Endothelial cell of hepatic sinusoid (primary cell): ENCODE results near the gene RRP1.

Experiments
- in situ Hi-C: cut with HindIII; loops from 2 replicates; pipeline ENCODE4 v1.10.0; 2017; ENCODE audit warnings: low sequenced_read_pairs

The RRP1 gene

GRCh38 chr21:43832158-43832550 is 42.8 kb downstream of the RRP1 start:
- in situ Hi-C loops: no loop called here

DNA sequence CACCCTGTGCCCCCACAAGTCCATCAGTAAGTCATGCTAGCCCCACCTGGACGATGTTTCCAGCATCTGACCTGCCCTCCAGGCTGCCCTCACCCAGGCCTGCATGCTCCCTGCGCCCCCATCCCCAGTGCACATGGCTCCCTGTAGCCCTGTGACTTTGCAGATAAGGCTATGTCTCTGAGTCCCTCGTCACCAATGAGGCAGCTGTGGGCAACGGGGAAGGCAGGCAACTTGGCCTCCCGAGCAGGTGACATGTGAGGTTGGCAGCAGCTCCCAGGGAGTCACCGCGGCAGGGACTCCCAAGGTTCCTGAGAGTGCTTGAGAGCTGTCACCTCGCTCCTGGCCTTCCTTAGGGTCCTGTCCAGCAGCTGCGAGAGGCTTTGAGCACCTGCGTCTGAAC is 43.3 kb downstream of the RRP1 start:
- in situ Hi-C loops: no loop called here

GRCh38 chr21:43834146-43834905 is 44.9 kb downstream of the RRP1 start:
- in situ Hi-C loops: no loop called here

DNA sequence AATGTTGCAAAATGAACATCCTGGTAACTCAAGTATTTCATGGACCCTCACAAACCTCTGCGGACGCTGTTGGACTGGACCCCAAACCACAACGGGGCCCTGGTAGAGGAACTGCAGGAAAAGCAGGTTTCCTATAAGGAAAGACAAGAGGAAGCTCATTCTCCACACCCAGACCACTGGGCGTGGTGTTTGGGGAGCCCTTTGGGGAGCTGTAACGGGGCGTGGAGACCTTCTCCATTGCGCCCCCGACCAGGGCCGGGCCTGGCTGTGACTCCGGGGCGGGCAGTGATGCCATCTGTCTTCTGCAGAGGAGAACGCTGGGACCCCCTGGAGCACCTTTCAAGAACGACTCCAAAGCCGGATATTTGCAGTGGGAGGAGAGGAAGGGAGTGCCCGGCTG is 45.7 kb downstream of the RRP1 start:
- in situ Hi-C loops: no loop called here

- in situ Hi-C loops: no loop called here
These were observed 46.5 kb downstream of the RRP1 start for GRCh38 chr21:43835861-43836260.

DNA sequence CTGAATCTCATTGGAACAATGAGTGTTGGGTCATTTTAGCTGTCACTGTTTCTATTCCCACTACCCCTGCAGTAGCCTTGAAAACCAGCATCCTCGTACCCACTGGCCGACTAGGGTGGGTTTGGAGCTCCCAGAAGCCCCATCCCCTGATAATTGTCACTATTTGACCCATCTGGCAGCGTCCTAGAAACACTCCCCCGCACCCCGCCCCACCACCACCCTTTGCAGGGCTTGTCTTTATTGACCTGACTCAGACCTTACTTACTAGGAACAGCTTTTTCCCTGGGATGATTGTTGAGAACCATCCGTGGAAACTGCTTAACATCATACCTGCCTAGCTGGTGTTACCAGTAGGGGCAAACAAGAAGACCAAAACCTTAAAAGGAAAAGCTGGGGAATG is 47.2 kb downstream of the RRP1 start:
- in situ Hi-C loops: no loop called here

DNA sequence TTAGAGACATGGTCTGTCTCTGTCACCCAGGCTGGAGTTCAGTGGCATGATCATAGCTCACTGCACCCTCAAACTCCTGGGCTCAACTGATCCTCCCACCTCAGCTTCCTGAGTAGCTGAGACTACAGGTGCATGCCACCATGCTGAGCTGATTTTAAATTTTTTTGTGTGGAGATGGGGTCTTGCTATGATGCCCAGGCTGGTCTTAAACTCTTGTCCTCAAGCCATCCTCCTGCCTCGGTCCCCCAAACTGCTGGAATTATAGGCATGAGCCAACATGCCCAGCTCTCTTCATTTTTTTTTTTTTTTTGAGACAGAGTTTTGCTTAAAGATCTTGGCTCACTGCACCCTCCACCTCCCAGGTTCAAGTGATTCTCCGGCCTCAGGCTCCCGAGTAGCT is 50.9 kb downstream of the RRP1 start:
- in situ Hi-C loops: loop anchor here (5.0 kb wide), 1 partner anchor 52 kb away; no protein-coding TSS in a partner anchor

DNA sequence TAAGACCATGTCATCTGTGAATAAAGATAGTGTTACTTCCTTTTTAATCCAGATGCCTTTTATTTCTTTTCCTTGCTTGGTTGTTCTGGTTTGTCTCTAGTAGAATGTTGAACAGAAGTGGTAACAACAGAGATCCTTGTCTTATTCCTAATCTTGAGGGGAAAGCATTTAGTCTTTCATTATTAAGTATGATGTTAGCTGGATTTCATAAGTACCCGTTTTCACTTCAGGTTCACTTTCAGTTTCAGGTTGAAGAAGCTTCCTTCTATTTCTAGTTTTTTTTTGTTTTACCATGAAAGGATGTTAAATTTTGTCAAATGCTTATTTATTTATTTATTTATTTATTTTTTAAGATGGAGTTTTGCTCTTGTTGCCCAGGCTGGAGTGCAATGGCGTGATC is 53.4 kb downstream of the RRP1 start:
- in situ Hi-C loops: loop anchor here (5.0 kb wide), 1 partner anchor 50 kb away; no protein-coding TSS in a partner anchor

DNA sequence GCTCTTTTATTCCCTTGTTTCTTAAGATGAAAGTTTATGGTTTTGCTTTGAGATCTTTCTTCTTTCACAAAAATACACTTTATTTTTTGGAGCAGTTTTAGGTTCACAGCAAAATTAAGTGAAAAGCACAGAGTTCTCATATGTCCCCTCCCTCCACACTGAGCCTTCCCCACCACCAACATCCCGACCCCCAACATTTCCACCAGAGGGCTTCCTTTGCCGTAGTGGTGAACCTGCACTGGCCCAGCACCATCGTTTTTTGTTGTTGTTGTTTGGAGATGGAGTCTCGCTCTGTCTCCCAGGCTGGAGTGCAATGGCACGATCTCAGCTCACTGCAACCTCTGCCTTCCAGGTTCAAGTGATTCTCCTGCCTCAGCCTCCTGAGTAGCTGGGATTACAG is 55.5 kb downstream of the RRP1 start:
- in situ Hi-C loops: loop anchor here (5.0 kb wide), 1 partner anchor 47 kb away; no protein-coding TSS in a partner anchor

DNA sequence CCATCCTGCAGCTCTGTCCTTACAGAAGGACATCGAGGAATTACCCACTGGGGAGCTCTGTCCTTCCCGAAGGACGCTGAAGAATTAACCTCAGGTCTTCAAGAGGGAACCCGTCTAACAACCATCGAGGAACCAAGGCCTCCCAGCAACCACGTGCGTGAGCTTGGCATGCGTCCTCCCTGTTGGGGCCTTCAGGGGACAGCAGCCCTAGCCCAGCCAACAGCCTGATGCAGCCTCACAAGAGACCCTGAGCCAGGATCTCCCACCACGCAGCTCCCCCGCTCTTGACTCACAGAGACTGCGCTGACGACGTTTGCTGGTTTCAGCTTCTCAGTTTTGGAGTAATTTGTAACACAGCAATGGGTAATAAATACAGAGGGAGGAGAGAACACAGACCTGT is 56.0 kb downstream of the RRP1 start:
- in situ Hi-C loops: no loop called here

- in situ Hi-C loops: no loop called here
These were observed 57.1 kb downstream of the RRP1 start for GRCh38 chr21:43846430-43846829.

GRCh38 chr21:43847301-43847700 is 57.9 kb downstream of the RRP1 start:
- in situ Hi-C loops: no loop called here

GRCh38 chr21:43848771-43849170 is 59.4 kb downstream of the RRP1 start:
- in situ Hi-C loops: no loop called here

DNA sequence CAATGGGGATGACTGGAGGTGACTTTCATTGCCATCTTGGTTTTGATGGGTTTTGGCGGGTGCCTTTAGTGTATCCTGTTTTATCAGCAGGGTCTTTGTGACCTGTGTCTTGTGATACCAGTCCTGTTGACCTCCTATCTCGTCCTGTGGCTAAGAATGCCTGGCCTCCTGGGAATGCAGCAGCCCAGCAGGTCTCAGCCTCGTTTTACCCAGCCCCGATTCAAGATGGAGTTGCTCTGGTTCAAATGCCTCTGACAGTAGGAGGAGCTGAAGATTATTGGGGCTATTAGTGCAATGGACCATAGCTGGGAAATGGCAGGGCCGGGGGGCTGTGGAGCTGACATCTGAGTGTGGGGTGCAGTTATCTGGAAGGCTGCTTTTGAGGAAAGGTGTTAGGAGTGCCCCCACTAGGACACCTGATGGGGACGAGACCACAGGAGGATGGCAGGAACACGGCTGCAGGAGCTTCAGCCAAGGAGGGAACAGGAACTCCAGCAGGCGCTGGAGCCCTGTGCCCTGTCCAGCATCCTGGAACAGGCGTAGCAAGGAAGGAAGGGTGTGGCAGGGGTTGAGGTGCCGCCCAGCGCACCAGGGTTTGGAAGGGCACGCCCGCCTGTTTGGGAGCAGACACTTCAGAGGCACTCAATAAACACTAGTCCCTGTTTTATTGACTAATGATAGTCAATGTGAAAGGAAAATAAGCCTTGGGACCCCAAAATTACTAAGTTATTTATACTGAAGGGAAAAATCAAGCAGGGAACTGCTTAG is 60.3 kb downstream of the RRP1 start:
- in situ Hi-C loops: no loop called here

DNA sequence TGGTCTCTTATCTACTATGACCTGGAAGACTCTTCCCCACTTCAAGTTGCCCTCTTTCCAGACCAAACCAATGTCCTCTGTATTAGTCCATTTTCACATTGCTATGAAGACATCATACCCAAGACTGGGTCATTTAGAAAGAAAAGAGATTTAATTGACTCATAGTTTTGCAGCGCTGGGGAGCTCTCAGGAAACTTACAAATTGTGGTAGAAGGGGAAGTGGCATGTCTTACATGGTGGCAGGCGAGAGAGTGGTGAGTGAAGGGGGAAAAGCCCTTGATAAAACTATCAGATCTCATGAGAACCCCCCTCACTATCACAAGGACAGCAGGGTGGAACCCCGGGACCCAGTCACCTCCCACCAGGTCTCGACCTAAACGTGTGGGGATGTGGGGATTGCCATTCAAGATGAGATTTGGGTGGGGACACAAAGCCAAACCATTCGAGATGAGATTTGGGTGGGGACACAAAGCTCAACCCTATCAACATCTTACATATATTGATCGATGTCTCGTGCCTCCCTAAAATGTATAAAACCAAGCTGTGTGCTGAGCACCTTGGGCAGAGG is 61.4 kb downstream of the RRP1 start:
- in situ Hi-C loops: no loop called here

- in situ Hi-C loops: no loop called here
These were observed 62.2 kb downstream of the RRP1 start for GRCh38 chr21:43851593-43851992.

GRCh38 chr21:43853851-43854772 is 64.7 kb downstream of the RRP1 start:
- in situ Hi-C loops: no loop called here
